ENCODE results near the gene FOXA3.

Gene FOXA3

DNA sequence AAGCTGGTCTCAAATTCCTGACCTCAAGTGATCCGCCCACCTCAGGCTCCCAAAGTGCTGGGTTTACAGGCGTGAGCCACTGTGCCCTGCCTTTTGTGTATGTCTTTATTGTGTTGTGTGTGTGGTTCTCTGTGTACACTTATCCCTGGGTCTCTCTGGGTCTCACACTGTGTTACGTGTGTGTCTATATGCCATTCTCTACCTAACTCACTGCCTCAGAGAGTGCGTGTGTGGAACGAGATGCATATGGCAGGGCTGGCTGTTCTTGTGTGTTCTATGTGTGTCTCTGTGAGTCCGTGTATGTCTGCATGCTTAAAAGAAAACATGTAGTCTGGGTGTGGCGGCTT is 10.5 kb downstream of the FOXA3 start:
- no peak for DNase-seq (ENCODE audit: low read depth)

DNA sequence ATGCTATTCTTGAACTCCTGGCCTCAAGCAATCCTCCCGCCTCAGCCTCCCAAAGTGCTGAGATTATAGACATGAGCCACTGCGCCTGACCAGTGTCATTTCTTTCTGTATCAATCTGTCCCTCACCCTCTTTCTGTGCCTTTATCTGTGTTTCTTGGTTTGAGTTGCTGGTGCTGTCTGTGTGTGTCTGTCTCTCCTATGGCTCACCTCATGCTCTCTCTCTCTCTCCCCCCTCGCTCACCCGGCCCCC is 12.0 kb downstream of the FOXA3 start:
- no peak for DNase-seq (ENCODE audit: low read depth)

DNA sequence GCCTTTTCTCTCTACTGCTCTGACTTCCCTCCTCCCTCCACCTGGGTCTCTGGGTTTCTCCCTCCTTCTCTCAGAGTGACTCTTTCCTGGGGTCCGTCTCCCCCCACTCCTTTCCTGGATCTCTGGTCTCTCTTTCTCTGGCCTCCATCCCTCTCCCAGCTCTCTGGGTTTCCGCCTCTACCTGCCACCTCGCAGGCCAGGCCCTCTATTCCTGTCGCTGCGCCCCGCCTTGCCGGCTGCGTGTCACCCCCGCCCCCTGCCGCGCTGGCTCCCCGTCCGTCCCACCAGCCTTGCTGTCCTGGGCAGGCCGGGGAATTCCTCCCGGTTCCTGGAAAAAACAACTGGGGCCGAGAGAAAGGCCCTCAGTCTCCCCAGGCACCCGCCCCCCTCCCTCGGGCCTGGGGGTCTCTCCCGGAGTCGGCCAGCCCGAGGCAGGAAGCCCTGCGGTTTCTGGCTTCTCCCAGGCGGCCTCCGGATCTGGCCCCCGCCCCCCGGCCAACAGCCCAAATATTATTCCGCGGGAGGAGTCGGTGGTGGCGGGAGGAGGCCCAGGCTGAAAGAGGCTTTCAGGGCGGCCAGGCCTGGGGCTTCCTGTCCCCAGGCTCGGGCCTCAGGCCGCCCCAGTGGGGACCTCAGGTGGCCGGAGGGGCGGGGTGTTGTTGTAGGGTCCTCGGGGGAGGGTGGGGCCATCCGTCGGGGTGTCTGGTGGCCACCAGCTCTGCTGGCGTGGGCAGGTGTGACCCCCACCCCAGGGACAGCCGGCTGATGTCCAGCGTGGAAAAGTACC is 12.5 kb downstream of the FOXA3 start:
- DNase-seq (ENCODE audit: low read depth) = no peak

DNA sequence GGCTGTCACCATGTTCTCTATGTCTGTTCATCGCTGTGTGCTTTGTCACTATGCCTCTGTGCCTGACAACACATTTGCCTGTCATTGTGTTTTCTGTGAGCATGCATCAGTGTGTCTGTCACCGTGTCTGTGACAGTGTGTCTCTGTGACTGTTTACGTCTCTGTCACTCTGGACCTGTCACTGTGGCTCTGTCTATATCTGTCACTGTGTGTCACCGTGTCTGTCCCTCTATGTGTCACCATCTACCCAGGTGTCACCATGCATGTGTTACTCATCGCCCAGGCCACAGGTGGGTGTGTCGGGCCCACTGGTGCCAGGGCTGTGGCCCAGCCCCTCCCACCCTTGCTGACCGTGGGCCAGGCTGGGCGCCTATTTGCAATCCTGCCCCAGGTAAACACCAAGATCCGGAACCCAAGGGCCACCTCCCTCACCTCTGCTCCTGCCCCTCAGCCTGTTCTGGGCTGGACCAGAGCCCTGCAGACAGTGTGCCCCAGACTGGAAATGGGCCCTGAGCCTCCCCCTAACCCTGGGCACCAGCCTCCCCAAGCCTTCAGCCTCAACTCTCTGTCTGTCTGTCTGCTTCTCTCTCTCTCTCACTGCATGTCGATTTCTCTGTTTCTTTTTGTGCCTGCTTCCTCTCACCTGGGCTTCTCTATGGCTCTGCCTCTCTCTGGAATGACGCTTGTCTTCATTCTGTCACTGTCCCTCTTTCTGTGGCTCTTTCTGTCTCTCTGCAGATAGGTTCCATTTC is 14.1 kb downstream of the FOXA3 start:
- no peak for DNase-seq (ENCODE audit: low read depth)

DNA sequence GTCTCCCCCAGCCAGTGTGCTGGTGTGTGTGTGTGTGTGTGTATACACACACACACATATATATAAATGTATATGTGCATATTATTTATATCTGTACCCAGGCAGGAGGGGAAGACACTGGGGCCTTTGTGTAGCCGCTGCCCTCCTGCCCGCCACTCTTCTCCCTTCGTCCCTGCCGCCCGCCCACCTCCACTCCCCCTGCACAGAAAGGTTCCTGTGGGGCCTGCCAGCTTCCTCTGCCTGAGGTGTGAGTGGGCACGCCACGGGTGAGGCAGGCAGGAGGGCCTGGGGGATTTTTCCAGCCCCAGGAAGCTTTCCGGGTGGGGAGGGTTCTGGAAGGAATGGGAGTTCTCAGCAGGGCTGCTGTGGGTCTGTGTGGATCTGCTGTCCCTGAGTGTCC is 14.9 kb downstream of the FOXA3 start:
- no peak for DNase-seq (ENCODE audit: low read depth)

DNA sequence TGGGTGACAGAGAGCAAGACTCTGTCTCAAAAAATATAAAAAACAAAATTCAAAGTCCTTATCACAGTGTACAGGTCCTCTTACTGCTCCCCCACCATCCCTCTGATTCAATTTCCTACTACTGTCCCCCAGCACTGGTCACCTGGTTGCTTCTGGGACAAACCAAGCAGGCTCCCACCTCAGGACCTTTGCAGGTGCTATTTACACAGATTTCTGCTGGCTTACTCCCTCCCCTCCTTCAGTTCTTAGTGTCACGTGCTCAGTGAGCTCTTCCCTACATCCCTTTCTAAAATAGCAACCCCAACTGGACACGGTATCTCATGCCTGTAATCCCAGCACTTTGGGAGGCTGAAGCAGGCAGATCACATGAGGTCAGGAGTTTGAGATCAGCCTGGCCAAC is 15.8 kb downstream of the FOXA3 start:
- DNase-seq (ENCODE audit: low read depth) = no peak

DNA sequence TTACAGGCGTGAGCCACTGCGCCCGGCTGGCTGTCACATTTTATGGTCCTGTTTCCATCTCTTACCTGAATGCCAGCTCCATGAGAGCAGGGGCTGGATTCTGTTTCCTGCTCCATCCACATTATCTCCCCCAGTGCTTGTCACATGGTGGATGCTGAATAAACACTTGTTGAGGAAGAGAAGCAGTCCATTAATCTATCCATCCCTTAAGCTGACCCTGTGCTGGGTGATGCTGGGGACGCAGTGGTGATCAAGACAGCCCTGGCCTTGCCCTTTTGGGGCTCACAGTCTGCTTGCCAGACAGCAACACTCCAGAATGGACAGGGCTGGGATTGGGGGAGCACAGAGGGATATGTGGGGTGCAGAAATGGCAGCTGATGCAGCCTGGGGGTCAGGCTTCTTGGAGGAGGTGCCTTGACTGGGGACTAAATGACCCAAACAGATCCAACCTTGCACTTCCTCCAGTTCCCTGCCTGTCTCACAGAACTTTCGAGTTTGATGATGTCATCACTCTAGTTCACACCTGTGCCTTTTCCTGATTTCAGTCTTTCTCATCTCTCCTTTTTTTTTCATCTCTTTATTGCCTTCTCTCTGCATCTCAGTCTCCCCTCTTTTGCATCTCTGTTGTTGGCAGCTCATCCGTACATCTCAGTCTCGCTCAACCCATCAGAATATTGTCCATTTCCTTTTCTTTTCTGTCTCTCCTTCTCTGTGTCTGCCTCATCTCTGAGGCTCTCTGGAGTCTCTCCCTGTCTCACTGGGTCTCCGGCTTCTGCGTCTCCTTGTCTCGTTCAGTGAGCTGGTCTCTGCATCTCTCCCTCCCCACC is 17.2 kb downstream of the FOXA3 start:
- DNase-seq (ENCODE audit: low read depth) = no peak

DNA sequence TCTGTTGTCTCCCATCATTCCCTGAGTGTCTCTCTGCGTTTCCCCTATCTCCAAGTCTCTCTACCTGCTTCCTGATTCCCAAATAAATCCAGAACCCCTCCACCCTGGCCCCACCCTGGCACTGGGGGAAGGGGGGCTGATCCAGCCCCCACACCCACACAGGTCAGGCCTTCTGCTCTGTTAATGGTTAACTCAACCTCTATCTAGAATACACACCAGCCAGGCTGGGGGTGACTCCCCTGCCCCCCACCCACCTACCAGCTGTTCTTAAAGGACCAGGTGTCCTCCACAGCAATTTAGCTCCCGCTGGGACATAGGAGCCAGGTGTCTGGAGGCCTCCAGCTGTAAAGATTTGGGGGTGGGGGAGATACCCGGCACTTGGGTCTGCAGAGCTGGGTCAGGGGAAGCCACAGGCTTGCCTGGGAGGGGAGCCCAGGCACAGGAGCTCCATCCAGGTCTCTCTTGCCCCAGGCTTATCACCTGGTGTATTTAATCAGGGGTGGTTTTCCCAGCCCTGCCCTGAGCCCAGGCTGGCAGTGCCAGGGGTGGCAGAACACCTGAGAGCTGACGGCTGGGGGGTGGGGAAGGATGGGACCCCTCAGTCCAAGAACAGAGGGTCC is 17.9 kb downstream of the FOXA3 start:
- DNase-seq (ENCODE audit: low read depth) = no peak

DNA sequence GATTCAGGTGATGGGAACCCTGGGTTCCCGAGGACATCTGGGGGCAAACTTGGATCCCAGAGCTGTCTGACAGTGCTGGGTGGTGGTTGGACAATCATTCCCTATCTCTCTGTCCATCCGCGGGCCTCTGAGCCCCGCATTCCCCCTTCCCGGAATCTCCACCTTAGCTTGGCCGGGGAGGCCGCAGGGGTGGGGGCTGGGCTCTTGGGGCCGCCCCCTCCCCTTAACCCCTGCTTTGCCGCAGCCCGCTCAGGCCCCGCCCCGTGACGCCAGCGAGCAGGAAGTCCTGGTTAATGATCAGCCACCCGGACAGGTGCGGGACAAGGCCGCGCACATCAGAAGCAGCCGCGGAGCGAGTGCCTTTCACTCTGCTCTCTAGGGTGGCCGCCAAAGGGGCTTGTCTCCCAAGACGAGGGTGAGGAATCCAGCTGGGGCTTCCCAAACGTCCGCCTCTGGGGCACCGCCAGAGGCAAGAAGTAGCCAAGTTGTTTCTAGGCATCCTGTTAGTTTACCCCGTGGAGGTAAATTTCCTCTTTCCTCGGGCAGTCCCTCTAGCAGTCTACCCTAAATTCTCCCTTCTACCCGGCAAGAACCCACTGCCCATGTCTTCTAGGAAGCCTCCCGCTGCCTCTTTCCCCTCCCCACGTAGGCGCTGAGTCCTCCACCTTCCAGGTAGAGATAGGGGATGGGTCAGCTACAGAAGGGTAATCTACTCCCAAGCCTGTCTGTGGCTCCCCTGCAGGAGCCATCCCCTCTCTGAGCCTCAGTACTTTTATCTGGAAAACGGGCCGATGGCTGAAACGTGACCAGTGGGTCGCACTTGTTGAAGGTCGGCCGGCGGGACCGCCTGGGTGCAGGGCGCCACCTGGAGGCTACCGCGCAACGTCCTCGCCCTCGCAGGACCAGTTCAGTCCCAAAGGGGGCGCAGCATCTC is 18.8 kb downstream of the FOXA3 start:
- DNase-seq (ENCODE audit: low read depth) = peak; percentile 79

DNA sequence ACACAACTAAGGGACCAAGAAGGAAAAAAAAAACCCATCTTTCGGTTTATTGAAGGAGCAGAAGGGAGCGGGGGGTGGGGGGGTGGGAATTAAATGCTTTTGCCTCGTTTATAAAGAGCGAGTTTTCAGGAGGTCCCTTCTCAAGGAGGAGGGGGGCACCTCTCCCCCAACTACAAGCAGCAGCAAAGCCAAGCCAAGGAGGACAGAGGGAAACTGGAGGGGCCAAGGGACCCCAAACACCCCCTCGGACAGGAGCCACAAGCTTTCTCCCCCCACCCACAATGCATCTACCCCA is 19.4 kb downstream of the FOXA3 start:
- no peak for DNase-seq (ENCODE audit: low read depth)

DNA sequence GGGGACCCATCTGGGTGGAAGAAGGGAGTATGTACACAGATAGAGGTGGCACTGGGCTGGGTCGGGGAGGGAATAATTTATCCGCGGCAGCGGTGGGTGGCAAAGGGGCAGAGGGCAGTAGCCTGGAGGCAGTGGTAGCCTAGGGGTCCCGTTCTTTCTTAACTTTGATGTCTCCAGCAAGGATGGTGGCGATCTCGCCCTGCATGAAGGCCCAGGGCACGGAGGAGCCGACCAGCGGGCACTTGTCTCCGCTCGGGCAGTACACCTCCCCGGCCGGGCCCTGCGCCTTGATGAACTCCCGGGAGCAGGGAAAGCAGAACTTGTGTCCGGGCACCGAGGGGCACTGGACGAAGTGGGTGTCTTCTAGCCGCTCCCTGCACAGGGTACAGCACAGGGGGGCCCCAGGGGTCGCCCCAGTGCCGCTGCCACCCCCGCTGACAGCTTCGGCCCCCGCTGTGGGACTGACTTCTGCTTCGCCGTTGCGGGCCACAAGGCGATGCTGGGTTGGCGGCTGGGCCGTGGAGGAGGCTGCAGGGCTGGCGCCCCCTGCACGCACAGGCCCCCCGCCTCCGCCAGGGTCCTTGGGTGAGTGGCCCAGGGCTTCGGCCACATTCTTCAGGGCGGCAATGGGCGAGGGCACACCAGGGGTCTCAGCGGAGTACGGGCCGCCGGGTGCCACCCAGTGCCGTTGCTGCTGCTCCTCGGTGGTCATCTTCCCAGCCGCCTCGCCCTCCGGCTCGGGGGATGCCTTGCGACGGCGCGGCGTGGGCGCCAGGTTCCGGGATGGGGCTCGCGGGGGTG is 20.0 kb downstream of the FOXA3 start:
- no peak for DNase-seq (ENCODE audit: low read depth)

DNA sequence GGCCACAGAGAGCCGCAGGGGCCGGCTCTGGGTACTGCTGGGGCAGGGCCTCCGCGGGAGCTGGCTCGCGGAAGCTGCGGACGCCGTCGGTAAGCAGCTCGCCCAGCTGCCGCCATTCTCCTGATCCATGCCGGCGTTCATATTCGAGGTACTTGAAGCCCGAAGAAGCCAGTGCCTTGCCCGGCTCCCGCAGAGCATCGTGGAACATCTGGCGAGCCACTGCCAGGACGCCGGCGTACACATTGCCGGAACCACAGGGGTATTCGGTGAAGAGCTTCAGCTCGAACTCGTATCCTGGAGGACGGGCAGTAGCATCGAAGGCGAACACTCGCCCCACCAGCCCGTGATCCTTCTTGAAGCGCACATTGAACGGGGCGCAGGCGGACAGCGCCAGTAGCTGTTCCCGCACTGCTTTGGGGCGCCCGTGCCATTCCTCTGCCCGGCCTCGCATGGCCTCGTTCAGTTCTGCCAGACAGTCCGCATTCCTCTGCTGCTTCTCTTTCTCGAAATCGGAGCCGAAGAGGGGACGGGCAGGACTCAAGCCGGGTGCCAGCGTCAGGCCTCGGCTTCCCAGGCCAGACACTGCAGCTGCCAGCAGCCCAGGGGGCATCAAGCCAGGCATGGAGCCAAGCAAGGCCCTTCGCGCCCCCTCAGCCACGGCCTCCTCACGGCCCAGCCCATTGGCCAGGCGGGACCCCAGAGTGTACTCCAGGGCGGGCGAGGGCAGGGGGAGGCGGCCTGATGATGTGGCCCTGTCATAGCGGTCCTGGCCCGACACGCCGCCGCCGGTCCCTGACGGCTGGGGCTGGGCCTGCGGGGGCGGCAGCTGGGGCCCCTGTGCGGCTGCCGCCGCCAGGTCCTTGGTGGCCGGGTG is 20.8 kb downstream of the FOXA3 start:
- no peak for DNase-seq (ENCODE audit: low read depth)

DNA sequence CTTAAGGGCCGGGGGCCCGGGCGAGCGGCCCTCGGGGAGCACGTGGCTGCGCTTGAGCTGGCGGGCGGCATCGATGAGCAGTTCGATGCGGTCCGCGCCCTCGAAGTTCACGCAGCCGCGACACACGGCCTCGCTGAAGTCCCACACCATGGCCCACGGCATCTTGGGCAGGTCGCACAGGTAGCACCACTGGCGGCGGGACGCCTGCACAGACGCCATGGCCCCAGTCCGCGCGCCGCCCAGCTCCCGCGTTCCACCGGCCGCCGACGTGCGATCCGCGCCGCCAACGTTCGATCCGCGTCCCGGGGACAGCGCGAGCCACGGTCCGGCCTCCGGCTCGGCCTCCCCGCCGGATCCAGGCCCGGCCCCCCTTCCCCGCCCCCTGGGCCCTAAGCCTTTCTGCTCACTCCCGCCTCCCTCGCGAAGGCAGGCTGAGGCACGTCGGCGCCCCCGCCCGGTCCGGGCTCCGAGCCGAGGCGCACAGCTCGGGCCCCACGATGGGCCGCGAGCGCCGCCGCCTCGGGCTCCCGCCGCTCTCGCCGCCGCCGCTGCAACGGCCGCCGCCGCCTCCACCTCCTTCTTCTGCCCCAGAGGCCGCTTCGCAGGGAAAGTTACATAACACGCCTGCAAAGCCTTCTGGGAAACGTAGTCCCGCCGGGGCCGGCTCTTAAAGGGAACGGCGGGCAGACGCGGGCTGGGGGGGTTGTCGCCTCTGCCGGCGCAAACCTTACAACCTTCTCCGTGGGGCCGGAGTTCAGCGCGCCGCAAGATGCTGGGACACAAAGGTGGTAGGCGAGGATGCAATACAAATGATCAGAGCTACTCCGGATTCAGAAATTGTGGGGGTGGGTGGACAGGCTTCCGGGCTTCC is 21.7 kb downstream of the FOXA3 start, which contains the start of gene IRF2BP1:
Gene IRF2BP1 (minus strand): TSS at position 586 of the 871 bp plus-strand sequence. CDS start 367 bp downstream, at position 219.
- peak; percentile 80 for DNase-seq (ENCODE audit: low read depth)

DNA sequence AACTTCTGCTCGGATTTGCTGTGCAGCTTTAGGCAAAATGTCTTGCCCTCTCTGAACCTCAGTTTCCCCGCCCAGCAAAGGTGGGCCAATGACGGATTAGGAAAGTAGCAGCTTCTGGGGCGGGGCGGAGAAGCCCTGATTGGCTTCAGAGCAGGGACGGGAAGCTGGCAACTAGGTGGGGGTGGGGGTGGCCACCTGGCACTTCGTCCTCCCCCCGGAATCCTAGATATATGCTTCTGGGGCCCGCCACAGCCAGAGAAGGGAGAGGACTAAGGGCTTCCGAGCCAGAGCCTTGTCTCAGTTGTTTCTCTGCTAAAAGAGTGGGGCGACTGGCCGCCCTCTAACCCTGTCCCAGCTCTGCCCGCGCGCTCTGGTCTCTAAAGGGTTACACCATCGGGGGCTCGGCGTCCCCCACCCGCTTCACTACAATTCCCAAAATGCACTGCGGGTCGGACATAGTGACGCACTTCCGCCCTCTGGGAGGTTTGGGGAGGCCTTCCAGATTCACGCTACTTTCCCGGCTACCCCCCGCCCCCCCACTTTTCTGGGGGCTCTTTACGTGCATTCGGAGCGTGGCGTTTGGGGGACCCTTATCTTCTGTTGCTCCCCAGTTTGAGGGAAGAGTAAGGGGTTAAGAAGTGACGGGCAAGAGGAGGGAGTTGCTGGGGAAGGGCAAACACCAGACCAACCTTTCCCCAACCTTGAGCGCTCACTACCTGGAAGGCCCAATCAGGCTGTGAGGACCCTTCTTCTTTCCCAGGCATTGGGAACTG is 22.5 kb downstream of the FOXA3 start:
- DNase-seq (ENCODE audit: low read depth) = peak; percentile 86

DNA sequence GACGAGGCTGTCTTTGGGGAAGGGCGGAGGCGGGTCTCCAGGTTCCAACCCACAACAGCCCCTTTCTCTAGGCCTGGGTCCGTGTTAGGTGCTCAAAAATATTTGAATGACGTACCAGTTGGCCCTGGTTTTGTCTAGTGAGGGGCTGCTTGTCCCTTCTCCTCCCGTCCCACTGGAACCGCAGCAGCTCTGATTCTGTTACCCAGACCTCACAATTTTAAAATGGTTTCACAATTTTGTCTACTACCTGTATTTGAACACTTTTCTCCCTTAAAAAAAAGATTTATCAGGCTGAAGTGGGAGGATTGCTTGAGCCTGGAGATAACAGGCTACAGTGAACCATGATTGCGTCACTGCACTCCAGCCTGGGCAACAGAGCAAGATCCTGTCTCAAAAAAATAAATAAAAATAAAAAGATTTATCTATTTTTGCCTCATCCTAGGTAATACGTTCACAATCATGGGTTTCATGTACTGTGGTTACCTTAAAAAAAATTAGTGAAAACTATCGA is 23.1 kb downstream of the FOXA3 start:
- DNase-seq (ENCODE audit: low read depth) = no peak

DNA sequence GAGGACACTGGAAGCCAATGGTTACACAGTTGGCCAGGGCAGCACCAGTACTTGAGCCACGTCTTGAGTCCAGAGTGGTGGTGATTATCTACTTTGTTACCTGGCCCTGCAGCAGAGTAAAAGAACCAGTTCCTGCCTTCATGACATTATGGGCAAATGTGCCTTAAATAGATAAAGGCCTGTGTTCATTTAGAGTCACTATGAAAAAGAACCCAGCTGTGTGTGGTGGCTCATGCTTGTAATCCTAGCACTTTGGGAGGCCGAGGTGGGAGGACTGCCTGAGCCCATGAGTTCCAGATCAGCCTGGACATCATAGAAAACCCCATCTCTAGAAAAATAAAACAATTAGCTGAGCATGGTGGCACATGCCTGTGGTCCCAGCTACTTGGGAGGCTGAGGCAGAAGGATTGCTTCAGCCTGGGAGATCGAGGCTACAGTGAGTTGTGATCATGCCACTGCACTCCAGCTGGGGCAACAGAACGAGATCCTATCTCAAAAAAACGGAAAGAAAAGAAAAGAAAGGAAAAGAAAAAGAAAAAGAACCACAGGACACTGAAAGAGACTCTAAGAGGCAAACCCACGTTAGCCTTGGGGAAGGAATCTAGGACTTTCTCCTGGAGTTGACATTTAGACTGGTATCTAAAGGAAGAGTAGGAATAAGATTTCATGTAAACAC is 25.2 kb downstream of the FOXA3 start:
- no peak for DNase-seq (ENCODE audit: low read depth)

DNA sequence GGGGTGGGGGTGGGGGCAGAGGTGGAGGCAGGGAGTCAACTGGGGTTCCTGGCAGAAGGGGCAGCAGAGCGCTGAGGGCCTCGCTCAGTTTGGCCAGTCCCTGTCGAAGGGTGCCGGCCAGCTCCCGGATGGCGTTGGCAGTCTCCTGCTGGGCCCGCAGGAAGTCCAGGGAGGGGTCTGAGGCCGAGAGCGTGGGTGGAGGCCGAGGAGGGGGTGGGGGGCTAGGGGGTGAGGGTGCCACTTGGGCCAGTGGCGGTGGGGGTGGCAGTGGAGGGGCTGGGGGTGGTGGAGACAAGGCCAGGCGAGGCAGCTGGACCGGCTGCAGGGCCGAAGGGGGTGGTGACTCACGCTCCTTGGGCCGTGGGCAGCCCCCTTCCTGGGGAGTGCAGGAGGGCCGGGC is 26.8 kb downstream of the FOXA3 start:
- no peak for DNase-seq (ENCODE audit: low read depth)

All from activated T-cell treated with anti-CD3 and anti-CD28 coated beads for 24 hours (primary cell).